ENCODE results near the gene PBXIP1.

PBXIP1 gene

GRCh38 chr1:154955718-154956543 lies at the start of gene PBXIP1:
Gene PBXIP1, minus strand, starts transcription at chr1:154956099. Its CDS starts 2,378 bp downstream, at chr1:154953721.
- peaks cover 33% of the 10 kb centered on the region for H3K36me3 ChIP-seq (ENCODE audit: control insufficient read depth, low read length)
- H3K9me3 ChIP-seq (ENCODE audit: control insufficient read depth, insufficient read depth, low read length): no peaks in the 10 kb centered on the region
- H3K27ac ChIP-seq (ENCODE audit: low read depth, low read length): peak within 1 kb of the TSS; percentile 93
- H3K4me2 ChIP-seq (ENCODE audit: low read length): peak within 1 kb of the TSS; percentile 81
- H3K79me2 ChIP-seq (ENCODE audit: control insufficient read depth, low read length): peaks cover 52% of the 10 kb centered on the region
- H3F3A ChIP-seq (ENCODE audit: control insufficient read depth, insufficient read depth): peaks cover 8% of the 10 kb centered on the region
- TF ChIP-seq EZH2phosphoT487 (IDR thresholded peaks at IDR 0.05; ENCODE audit: borderline replicate concordance, low read length): no peak
- TF ChIP-seq, protein P1, sequence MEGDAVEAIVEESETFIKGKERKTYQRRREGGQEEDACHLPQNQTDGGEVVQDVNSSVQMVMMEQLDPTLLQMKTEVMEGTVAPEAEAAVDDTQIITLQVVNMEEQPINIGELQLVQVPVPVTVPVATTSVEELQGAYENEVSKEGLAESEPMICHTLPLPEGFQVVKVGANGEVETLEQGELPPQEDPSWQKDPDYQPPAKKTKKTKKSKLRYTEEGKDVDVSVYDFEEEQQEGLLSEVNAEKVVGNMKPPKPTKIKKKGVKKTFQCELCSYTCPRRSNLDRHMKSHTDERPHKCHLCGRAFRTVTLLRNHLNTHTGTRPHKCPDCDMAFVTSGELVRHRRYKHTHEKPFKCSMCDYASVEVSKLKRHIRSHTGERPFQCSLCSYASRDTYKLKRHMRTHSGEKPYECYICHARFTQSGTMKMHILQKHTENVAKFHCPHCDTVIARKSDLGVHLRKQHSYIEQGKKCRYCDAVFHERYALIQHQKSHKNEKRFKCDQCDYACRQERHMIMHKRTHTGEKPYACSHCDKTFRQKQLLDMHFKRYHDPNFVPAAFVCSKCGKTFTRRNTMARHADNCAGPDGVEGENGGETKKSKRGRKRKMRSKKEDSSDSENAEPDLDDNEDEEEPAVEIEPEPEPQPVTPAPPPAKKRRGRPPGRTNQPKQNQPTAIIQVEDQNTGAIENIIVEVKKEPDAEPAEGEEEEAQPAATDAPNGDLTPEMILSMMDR (IDR thresholded peaks at IDR 0.05; ENCODE audit: low read depth, low read length, poor library complexity, severe bottlenecking): peak; percentile 61
- no peaks in the 10 kb centered on the region for H4K20me1 ChIP-seq (ENCODE audit: control insufficient read depth, insufficient read depth, low read depth, low read length)
- no peaks in the 10 kb centered on the region for H3K27me3 ChIP-seq (ENCODE audit: control insufficient read depth, low read length)
- peak within 1 kb of the TSS; percentile 90 for H3K4me3 ChIP-seq (ENCODE audit: low read length)
- H3K9me2 ChIP-seq (replicated peaks; ENCODE audit: control insufficient read depth, low read length): no peaks in the 10 kb centered on the region
- peaks cover 68% of the 10 kb centered on the region for H3K4me1 ChIP-seq (ENCODE audit: control insufficient read depth, low read length)

- H3K4me3 ChIP-seq (ENCODE audit: low read length): peak overlapping the region; percentile 93
- peaks cover 28% of the 10 kb centered on the region for H3K79me2 ChIP-seq (ENCODE audit: control insufficient read depth, low read length)
- TF ChIP-seq, protein P1 (IDR thresholded peaks at IDR 0.05; ENCODE audit: low read depth, low read length, poor library complexity, severe bottlenecking): no peak
- TF ChIP-seq EZH2phosphoT487 (IDR thresholded peaks at IDR 0.05; ENCODE audit: borderline replicate concordance, low read length): no peak
- no peaks in the 10 kb centered on the region for H3K27me3 ChIP-seq (ENCODE audit: control insufficient read depth, low read length)
- peak overlapping the region; percentile 93 for H3K4me2 ChIP-seq (ENCODE audit: low read length)
- no peaks in the 10 kb centered on the region for H3K9me2 ChIP-seq (replicated peaks; ENCODE audit: control insufficient read depth, low read length)
- H3K36me3 ChIP-seq (ENCODE audit: control insufficient read depth, low read length): no peaks in the 10 kb centered on the region
- H3K9me3 ChIP-seq (ENCODE audit: control insufficient read depth, insufficient read depth, low read length): no peaks in the 10 kb centered on the region
- peaks cover 75% of the 10 kb centered on the region for H3K4me1 ChIP-seq (ENCODE audit: control insufficient read depth, low read length)
- H3K27ac ChIP-seq (ENCODE audit: low read depth, low read length): peak overlapping the region; percentile 68
- no peaks in the 10 kb centered on the region for H4K20me1 ChIP-seq (ENCODE audit: control insufficient read depth, insufficient read depth, low read depth, low read length)
- peaks cover 23% of the 10 kb centered on the region for H3F3A ChIP-seq (ENCODE audit: control insufficient read depth, insufficient read depth)
Measured at GRCh38 chr1:155005076-155006011, 49.4 kb upstream of the PBXIP1 start.

GRCh38 chr1:155004352-155005075 lies 48.6 kb upstream of the PBXIP1 start:
- no peaks in the 10 kb centered on the region for H3K9me3 ChIP-seq (ENCODE audit: control insufficient read depth, insufficient read depth, low read length)
- no peaks in the 10 kb centered on the region for H3K36me3 ChIP-seq (ENCODE audit: control insufficient read depth, low read length)
- no peaks in the 10 kb centered on the region for H3K9me2 ChIP-seq (replicated peaks; ENCODE audit: control insufficient read depth, low read length)
- no peak for TF ChIP-seq EZH2phosphoT487 (IDR thresholded peaks at IDR 0.05; ENCODE audit: borderline replicate concordance, low read length)
- TF ChIP-seq, protein P1 (IDR thresholded peaks at IDR 0.05; ENCODE audit: low read depth, low read length, poor library complexity, severe bottlenecking): peak; percentile 10
- peak overlapping the region; percentile 68 for H3K27ac ChIP-seq (ENCODE audit: low read depth, low read length)
- peaks cover 28% of the 10 kb centered on the region for H3K79me2 ChIP-seq (ENCODE audit: control insufficient read depth, low read length)
- no peaks in the 10 kb centered on the region for H4K20me1 ChIP-seq (ENCODE audit: control insufficient read depth, insufficient read depth, low read depth, low read length)
- H3K4me1 ChIP-seq (ENCODE audit: control insufficient read depth, low read length): peaks cover 75% of the 10 kb centered on the region
- peak overlapping the region; percentile 93 for H3K4me2 ChIP-seq (ENCODE audit: low read length)
- no peaks in the 10 kb centered on the region for H3K27me3 ChIP-seq (ENCODE audit: control insufficient read depth, low read length)
- peaks cover 31% of the 10 kb centered on the region for H3F3A ChIP-seq (ENCODE audit: control insufficient read depth, insufficient read depth)
- H3K4me3 ChIP-seq (ENCODE audit: low read length): peak overlapping the region; percentile 93

All from DOHH2 (cell line).